ENCODE measurements around the gene ZNF654. TPM values are rescaled to one million over a fixed set of nuclear protein-coding genes. Genes with fewer than 3 reads are reported as not detected.

ZNF654 gene
- total and polyA plus RNA-seq, 2 experiments from 2014 or later: 6.3 to 16.2 TPM

DNA sequence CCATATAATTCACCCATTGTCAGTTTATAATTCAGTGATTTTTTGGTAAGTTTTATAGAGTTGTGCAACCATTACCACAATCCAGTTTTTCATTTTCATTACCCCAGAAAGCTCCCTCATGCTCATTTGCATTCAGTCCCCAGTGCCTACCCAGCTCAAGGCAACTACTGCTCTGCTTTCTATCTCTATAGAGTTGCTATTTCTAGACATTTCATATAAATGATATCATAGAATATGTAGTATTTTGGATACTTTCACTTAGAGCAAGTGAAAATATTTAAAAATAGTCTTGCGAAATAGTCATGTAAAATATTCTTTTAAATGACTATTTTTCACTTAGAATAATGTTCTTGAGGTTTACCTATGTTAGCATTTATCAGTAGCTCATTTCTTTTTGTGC, 42.1 kb downstream of the ZNF654 start:
- Histone ChIP-seq H3K79me2 (peaks cover 2% of the 10 kb centered on the region), H3K9me3 (ENCODE audit: low read depth) (no peaks in the 10 kb centered on the region), H4K20me1 (ENCODE audit: insufficient read depth, poor library complexity, severe bottlenecking) (peaks cover 3% of the 10 kb centered on the region), H3K4me2 (no peak overlapping the region), H3K27me3 (no peaks in the 10 kb centered on the region), H3K36me3 (replicated peaks; ENCODE audit: insufficient read depth, low read depth) (no peaks in the 10 kb centered on the region), H3K4me1 (ENCODE audit: insufficient read depth) (no peaks in the 10 kb centered on the region), H3K9me2 (replicated peaks; ENCODE audit: insufficient read depth) (no peaks in the 10 kb centered on the region), H2AFZ (no peak overlapping the region), H3K4me3 (no peak overlapping the region), H3K27ac (no peak overlapping the region)
- no peak for DNase-seq (ENCODE audit: low spot score)
- TF ChIP-seq EZH2 (IDR thresholded peaks at IDR 0.05; ENCODE audit: borderline replicate concordance) (no peak), EZH2phosphoT487 (IDR thresholded peaks at IDR 0.05; ENCODE audit: low read depth, severe bottlenecking, unreplicated experiment) (no peak)
- TF ChIP-seq, protein P1, sequence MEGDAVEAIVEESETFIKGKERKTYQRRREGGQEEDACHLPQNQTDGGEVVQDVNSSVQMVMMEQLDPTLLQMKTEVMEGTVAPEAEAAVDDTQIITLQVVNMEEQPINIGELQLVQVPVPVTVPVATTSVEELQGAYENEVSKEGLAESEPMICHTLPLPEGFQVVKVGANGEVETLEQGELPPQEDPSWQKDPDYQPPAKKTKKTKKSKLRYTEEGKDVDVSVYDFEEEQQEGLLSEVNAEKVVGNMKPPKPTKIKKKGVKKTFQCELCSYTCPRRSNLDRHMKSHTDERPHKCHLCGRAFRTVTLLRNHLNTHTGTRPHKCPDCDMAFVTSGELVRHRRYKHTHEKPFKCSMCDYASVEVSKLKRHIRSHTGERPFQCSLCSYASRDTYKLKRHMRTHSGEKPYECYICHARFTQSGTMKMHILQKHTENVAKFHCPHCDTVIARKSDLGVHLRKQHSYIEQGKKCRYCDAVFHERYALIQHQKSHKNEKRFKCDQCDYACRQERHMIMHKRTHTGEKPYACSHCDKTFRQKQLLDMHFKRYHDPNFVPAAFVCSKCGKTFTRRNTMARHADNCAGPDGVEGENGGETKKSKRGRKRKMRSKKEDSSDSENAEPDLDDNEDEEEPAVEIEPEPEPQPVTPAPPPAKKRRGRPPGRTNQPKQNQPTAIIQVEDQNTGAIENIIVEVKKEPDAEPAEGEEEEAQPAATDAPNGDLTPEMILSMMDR (IDR thresholded peaks at IDR 0.05; ENCODE audit: poor library complexity): no peak
- WGBS (ENCODE audit: low lambda C conversion rate, missing lambda C conversion rate): 100% methylated on average over 1 of the region's 1 CpG

DNA sequence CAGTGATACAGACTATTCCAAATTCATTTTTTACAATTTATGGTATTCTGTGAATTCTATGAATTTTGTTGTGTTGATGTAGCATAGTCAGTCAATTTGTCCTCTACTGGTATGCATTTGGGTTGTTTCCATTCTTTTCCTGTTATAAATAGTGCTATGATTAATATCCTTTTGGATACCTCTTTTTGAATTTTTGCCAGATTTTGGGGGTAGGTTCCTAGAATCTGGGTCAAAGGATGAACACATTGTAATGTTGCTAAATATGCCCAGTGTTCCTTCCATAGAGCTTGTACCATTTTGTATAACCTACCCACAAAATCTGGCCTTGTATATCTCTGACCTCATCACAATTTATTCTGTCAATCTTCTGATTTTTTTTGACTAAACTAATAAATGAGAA, 46.3 kb downstream of the ZNF654 start:
- Histone ChIP-seq H3K4me2 (no peak overlapping the region), H3K9me3 (ENCODE audit: low read depth) (no peaks in the 10 kb centered on the region), H3K27ac (no peak overlapping the region), H3K27me3 (no peaks in the 10 kb centered on the region), H3K4me1 (ENCODE audit: insufficient read depth) (no peaks in the 10 kb centered on the region), H3K79me2 (peaks cover 8% of the 10 kb centered on the region), H2AFZ (no peak overlapping the region), H3K36me3 (replicated peaks; ENCODE audit: insufficient read depth, low read depth) (no peaks in the 10 kb centered on the region), H3K4me3 (no peak overlapping the region), H4K20me1 (ENCODE audit: insufficient read depth, poor library complexity, severe bottlenecking) (peaks cover 3% of the 10 kb centered on the region), H3K9me2 (replicated peaks; ENCODE audit: insufficient read depth) (no peaks in the 10 kb centered on the region)
- DNase-seq (ENCODE audit: low spot score): no peak
- TF ChIP-seq, protein P1 (IDR thresholded peaks at IDR 0.05; ENCODE audit: poor library complexity): no peak
- TF ChIP-seq EZH2 (IDR thresholded peaks at IDR 0.05; ENCODE audit: borderline replicate concordance) (no peak), EZH2phosphoT487 (IDR thresholded peaks at IDR 0.05; ENCODE audit: low read depth, severe bottlenecking, unreplicated experiment) (no peak)

DNA sequence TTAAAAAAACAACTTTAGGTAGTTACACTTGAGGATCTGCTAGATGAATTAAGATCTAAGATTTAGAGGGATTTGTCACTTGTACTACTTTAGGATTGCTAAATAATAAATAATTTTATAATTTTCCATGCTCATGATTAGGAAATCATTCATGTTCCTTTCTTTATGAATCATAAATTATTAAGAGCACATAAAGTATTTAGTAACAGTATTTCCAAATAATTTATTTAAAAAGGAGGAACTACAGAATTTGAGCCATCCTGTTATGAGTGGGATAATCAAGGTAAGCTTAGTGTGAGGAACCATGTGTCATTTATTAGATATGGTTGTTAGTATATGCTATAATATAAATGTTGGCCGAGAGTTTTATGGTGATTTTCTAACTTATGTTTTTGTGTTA, 53.2 kb downstream of the ZNF654 start:
- Histone ChIP-seq H3K9me2 (replicated peaks; ENCODE audit: insufficient read depth) (no peaks in the 10 kb centered on the region), H3K4me1 (ENCODE audit: insufficient read depth) (no peaks in the 10 kb centered on the region), H3K36me3 (replicated peaks; ENCODE audit: insufficient read depth, low read depth) (no peaks in the 10 kb centered on the region), H3K79me2 (peaks cover 8% of the 10 kb centered on the region), H3K4me3 (no peak overlapping the region), H3K4me2 (no peak overlapping the region), H3K27me3 (no peaks in the 10 kb centered on the region), H3K27ac (no peak overlapping the region), H4K20me1 (ENCODE audit: insufficient read depth, poor library complexity, severe bottlenecking) (no peaks in the 10 kb centered on the region), H3K9me3 (ENCODE audit: low read depth) (no peaks in the 10 kb centered on the region), H2AFZ (no peak overlapping the region)
- DNase-seq (ENCODE audit: low spot score): no peak
- TF ChIP-seq, protein P1 (IDR thresholded peaks at IDR 0.05; ENCODE audit: poor library complexity): no peak
- TF ChIP-seq EZH2 (IDR thresholded peaks at IDR 0.05; ENCODE audit: borderline replicate concordance) (no peak), EZH2phosphoT487 (IDR thresholded peaks at IDR 0.05; ENCODE audit: low read depth, severe bottlenecking, unreplicated experiment) (no peak)
- 91% methylated on average over 1 of the region's 1 CpG for WGBS (ENCODE audit: low lambda C conversion rate, missing lambda C conversion rate)
